NCI-H748 (cell line): ENCODE results near the gene RNF10.
"Not testable (repeated sequence)": the region's sequence is repeated elsewhere in the genome, so short reads cannot be mapped to it uniquely, and the experiment has no call there.

ENCODE experiments used
- DNase-seq: peaks from one replicate; lab custom pipeline; 2025; ENCODE audit not compliant: unreplicated experiment; lab: John Stamatoyannopoulos, UW

RNF10 gene

DNA sequence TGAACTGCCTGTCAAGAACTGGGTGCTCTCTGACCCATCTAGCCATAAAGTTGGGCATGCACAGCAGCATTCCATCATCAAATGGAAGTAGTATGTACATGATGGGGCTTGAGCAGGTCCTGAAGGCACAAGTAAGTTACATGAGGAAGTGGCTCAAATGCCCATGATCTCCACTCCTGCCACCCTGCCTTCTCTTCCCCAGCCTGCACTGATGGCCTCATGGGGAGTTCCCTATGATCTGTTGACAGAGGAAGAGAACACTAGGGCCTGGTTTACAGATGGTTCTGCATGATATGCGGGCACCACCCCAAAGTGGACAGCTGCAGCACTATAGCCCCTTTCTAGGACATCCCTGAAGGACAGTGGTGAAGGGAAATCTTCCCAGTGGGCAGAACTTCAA lies 77.4 kb downstream of the RNF10 start:
- DNase-seq: not testable (repeated sequence)

DNA sequence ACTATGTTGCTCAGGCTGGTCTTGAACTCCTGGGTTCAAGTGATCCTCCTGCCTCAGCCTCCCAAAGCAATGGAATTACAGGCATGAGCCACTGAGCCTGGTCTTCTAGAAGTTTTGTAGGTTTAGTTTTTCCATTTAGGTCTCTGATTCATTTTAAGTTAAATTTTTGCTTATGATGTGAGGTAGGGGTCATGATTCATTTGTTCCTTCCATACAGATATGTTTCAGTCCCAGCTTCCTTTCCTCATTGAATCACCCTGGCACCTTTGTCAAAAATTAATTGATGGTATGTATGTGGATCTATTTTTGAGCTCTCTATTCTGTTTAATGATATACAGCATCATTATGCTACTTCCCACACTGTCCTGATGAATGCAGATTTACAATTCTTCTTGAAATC lies 80.7 kb downstream of the RNF10 start:
- DNase-seq: no peak

DNA sequence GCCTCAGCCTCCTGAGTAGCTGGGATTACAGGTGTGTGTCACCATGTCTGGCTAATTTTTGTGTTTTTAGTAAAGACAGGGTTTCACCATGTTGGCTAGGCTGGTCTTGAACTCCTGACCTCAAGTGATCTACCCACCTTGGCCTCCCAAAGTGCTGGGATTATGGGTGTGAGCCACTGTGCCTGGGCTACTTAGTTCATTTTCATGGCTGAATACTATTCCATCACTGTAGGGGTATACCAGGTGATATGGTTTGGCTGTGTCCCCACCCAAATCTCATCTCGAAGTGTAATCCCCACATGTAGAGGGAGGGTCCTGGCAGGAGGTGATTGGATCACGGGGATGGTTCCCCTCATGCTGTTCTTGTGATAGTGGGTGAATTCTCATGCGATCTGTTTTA lies 83.0 kb downstream of the RNF10 start:
- DNase-seq: not testable (repeated sequence)

DNA sequence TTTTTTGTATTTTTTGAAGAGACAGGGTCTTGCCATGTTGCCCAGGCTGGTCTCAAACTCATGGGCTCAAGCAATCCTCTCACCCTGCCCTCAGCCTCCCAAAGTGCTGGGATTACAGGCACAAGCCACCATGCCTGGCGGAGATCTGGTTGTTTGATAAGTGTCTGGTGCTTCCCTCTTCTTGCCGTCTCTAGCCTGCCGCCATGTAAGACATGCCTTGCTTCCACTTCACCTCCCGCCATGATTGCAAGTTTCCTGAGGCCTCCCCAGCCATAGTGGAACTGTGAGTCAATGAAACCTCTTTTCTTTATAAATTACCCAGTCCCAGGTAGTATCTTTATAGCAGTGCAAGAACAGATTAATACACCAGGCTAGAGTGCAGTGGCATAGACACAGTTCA lies 83.6 kb downstream of the RNF10 start:
- DNase-seq: not testable (repeated sequence)

DNA sequence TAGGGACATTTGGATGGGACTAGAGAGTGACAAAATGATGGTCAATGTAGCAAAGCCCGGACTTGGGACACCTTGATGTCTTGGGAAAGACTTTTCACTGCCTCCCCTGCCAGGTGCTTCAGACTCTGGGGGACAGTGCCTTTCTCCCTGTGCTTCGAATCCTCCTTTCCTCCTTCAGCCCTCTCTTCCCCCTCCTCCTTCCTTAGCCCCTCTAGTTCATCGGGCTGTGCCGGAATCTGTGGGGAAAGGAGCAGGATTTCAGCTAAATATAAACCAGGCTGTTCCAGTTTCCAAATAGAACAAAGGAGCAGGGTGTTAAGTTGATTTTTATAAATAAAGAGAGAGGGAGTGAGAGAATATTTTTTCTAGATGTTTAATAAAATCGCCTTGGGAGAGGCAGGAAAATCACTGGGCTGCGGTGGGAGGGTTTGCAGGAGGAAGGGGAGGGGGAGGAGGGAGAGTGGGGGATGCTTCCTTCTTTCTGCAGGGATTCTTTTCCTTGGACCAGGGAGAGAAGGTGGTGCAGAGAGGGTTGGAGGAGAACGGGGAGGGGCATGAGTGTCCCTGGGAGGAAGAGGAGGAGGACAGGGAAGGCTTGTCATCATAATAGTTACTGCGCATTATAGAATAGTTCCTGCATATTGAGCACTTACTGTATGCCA lies 84.9 kb downstream of the RNF10 start:
- no peak for DNase-seq

DNA sequence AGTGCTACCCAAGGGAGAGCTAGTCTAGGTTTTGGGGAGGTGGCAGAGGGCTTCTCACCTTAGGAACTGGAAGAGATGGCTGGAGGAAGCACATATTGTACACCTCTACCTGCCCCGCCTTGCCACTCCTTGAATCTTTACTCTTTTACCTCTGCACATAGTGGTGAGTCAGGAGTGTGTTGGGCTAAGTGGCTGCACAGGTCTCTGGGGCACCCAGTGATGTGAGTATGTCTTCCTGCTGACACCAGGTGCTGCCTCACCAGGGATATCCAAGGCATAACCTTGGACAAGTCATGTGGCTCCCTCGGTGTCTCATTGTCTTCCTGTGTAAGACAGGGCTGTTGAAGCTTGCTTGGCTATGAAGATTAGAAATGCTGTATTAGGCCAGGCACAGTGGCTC lies 86.5 kb downstream of the RNF10 start:
- DNase-seq: no peak

DNA sequence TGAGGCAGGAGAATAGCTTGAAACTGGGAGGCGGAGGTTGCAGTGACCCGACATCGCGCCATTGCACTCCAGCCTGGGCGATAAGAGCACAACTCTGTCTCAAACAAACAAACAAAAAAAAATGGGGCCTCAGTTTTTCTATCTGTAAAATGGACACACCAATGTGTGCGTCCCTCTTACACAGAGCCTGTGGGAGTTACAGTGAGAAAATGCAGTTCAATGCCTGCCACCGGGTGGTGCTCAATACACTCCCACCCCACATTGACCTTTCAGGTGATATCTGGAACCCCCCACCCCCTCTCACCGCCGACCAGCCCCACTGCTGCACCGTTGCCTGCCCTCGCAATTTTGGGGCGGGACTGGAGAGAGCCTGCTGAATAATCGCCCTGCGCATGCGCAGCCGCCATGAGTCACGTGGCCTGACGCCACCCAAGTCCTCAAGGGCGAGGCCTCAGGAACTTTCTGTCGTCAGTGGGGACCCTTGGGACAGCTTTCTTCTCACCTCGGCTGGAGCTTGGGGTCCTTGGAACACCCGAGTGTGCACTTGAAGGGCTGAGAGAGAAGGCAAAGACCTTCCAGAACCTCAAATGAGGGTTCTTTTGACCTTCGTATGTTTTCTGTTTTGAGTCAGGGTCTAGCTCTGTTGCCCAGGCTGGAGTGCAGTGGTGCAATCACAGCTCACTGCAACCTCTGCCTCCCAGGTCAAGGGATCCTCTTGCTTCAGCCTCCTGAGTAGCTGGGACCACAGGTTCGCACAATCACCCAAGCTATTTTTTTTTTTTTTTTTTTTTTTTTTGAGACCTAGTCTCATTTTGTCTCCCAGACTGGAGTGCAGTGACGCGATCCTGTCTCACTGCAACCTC lies 91.6 kb downstream of the RNF10 start:
- no peak for DNase-seq
